ENCODE data around the gene GLUL. TPM values are rescaled to one million over a fixed set of nuclear protein-coding genes. Genes with fewer than 3 reads are reported as not detected.

The GLUL gene
- total RNA-seq, result 100 to 1,000 TPM; 227 to 228 TPM

DNA sequence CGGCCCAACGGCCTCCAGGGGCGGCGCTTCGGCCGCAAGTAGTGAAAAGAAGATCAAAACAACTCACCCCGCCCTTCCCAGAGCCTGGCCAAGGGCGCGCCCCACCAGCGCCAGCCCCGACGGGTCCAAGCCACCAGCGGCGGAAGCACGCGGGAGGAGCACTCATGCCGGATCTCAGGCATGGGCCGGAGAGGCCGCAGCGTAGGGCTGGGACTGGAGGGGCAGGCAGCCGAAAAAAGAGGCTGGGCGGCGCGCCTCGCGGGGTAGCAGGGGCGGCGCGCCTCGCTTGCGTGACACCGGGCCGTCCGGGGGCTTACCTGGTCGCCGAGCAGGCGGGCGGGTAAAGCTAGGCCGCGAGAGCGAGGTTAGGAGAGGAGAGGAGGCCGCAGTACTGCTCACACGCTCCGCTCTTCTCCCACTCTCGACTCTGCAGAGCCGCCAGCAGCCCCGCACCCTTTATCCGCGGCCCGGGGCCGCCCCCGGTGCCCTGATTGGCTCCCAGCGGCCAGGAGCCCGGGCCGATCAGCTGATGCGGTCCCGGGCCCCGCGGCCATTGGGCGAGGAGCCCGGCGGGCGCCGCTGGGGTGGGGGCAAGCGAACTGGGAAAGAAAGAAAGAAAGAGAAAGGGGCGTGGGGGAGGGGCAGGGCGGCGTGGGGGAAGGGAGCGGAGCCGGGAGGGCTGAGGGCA lies at the start of gene GLUL:
Gene GLUL (minus strand): TSS at position 429 of the 688 bp plus-strand sequence. CDS start 3,053 bp downstream, outside the sequence.
- DNase-seq, result peak; percentile 81
- ChIA-PET POLR2A (interaction anchor here (0.9 to 1.5 kb wide), 9 partner anchors 39 to 456 kb away, joined by 3 to 11 read pairs (median 4); no protein-coding TSS in a partner anchor), CTCF (interaction anchor here (0.8 to 14.1 kb wide), 4 partner anchors 246 to 308 kb away, joined by 3 to 261 read pairs (median 10); no protein-coding TSS in a partner anchor)
- Mint-ChIP-seq H3K4me1 (peaks cover 36% of the 10 kb centered on the region), H3K27ac (peak within 1 kb of the TSS; percentile 83), H3K27me3 (peaks cover 30% of the 10 kb centered on the region), H3K9me3 (no peaks in the 10 kb centered on the region), H3K36me3 (ENCODE audit: low read depth) (peaks cover 51% of the 10 kb centered on the region), H3K4me3 (peak within 1 kb of the TSS; percentile 96)

DNA sequence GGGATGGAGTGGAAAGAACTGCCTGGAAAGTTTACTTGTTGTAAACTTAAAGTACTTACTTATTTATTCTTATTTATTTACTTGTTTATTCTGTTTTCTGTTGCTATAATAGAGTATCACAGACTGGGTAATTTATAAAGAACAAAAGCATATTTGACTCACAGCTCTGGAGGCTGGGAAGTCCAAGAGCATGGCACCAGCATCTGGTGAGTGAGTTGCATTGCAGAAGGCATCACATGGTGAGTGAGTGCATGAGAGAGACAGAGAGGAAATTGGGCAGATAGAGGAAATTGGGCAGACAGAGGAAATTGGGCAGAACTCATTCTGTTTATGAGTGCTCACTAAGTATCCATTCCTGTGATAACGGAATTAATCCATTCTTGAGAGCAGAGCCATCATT lies 46.7 kb upstream of the GLUL start:
- ChIA-PET POLR2A (no interaction called here), CTCF (interaction anchor here (0.8 to 1.1 kb wide), 2 partner anchors 26 to 357 kb away, joined by 3 to 4 read pairs; no protein-coding TSS in a partner anchor)
- Mint-ChIP-seq H3K9me3 (peaks cover 6% of the 10 kb centered on the region), H3K36me3 (ENCODE audit: low read depth) (no peaks in the 10 kb centered on the region), H3K27ac (no peak overlapping the region), H3K27me3 (peaks cover 8% of the 10 kb centered on the region), H3K4me1 (peaks cover 2% of the 10 kb centered on the region), H3K4me3 (no peak overlapping the region)
- DNase-seq, result no peak

DNA sequence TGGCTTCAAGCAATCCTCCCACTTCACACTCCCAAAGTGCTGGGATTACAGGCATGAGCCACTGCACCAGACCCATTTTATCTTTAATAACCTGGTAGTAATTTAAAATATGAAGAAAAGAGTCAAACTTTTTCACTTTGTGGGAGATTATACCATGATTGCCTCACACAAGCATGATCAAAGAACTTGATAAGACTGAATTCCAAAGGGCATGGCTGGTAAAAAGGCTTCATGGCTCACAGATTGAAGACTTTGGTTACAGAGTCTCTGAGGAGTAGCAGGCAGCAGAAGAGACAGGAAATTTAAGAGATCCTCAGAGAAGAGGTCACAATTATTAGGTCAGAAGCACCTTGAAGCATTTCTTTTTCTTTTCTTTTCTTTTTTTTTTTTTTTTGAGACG lies 42.0 kb upstream of the GLUL start:
- ChIA-PET CTCF (no interaction called here), POLR2A (no interaction called here)
- Mint-ChIP-seq H3K4me1 (peaks cover 17% of the 10 kb centered on the region), H3K27ac (no peak overlapping the region), H3K27me3 (peaks cover 12% of the 10 kb centered on the region), H3K4me3 (no peak overlapping the region), H3K9me3 (peaks cover 6% of the 10 kb centered on the region), H3K36me3 (ENCODE audit: low read depth) (no peaks in the 10 kb centered on the region)
- DNase-seq, result no peak

DNA sequence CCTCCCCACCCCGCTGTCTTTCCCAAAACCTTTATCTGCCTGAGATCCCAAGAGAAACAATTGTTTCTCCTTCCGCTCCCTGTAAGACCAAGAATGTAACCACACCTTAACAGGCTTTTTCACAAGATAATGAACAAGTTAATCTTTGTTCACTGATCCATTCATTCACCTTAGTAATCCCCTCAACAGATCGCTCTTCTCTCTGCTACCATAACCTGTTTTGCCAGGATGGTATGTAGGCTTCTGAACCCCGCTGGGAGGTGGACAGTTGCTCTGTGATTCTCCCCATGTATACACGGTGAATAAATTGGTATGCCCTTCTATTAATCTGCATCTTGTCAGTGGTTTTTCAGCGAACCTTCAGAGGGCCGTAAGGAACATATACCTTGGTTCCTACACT lies 39.7 kb upstream of the GLUL start:
- H3K4me1 Mint-ChIP-seq, result peaks cover 31% of the 10 kb centered on the region
- POLR2A ChIA-PET, result interaction anchor here (0.8 to 1.0 kb wide), 2 partner anchors 35 to 40 kb away, joined by 3 read pairs; partner anchors contain the start of gene GLUL
- peaks cover 6% of the 10 kb centered on the region for H3K27me3 Mint-ChIP-seq
- no peaks in the 10 kb centered on the region for H3K36me3 Mint-ChIP-seq (ENCODE audit: low read depth)
- H3K9me3 Mint-ChIP-seq, result no peaks in the 10 kb centered on the region
- CTCF ChIA-PET, result interaction anchor here (1.2 kb wide), 1 partner anchor 164 kb away, joined by 3 read pairs; no protein-coding TSS in a partner anchor
- no peak for DNase-seq
- no peak overlapping the region for H3K27ac Mint-ChIP-seq
- no peak overlapping the region for H3K4me3 Mint-ChIP-seq

DNA sequence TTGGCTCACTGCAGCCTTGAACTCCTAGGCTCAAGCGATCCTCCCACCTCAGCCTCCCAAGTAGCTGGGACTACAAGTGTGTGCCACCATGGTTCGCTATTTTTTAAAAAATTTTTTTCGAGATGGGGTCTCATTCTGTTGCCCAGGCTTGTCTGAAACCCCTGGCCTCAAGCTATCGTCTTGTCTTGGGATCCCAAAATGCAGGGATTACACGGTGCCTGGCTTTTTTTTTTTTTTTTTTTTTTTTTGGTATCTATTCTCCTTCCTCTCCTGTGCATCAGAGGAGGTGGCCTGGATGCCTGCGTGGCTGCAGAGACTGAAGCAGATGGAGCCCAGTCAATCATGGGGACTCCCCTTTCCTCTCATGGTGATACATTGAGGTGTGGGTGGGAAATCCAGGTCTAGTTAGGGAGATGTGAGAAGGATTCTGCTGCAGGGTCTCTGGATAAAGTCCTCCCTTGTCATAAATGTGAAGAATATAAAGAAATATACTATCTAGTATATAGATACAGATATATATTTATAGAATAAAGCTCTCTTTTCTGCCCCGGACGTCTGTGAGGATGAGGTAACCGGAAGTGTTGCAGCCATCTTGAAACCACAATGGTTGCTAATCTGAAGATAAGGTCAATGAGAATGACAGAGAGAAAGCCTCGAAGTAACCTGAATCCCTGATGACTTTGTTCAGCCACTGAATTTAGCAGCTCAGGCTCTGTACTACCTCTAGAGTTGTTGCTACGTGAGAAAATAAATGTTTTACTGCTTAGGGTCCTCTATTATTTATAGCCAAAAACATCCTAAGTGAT lies 38.9 kb upstream of the GLUL start:
- Mint-ChIP-seq H3K4me3 (peak overlapping the region; percentile 49), H3K27me3 (peaks cover 6% of the 10 kb centered on the region), H3K36me3 (ENCODE audit: low read depth) (no peaks in the 10 kb centered on the region), H3K27ac (peak overlapping the region; percentile 70), H3K4me1 (peaks cover 34% of the 10 kb centered on the region), H3K9me3 (no peaks in the 10 kb centered on the region)
- POLR2A ChIA-PET, result interaction anchor here (0.8 to 1.0 kb wide), 2 partner anchors 34 to 39 kb away, joined by 3 read pairs; partner anchors contain the start of gene GLUL
- DNase-seq, result peak; percentile 72
- CTCF ChIA-PET, result interaction anchor here (1.1 to 1.2 kb wide), 2 partner anchors 165 to 349 kb away, joined by 3 read pairs; no protein-coding TSS in a partner anchor

DNA sequence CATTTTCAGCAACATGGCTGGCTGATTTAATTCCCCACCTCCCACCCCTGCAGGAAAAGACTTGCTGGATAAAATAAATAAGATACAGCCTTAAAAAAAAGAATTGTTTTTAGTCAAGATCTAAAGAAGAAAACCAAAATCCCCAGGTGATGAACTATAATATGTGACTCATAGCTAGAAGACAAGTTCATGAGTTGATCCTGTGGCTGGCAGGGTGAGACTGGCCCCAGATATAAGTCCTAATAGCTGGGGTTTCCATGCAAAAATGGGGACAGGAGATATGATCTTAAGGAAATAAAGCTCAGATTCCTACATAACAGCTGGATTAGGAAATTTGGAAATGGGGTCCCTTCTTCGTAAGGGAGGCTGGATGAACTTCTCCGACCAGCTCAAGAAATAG lies 36.5 kb upstream of the GLUL start:
- peaks cover 34% of the 10 kb centered on the region for H3K4me1 Mint-ChIP-seq
- ChIA-PET POLR2A (interaction anchor here (0.7 kb wide), 1 partner anchor 340 kb away, joined by 3 read pairs; no protein-coding TSS in a partner anchor), CTCF (interaction anchor here (1.2 to 1.3 kb wide), 2 partner anchors 31 to 343 kb away, joined by 3 read pairs; no protein-coding TSS in a partner anchor)
- H3K27ac Mint-ChIP-seq, result no peak overlapping the region
- no peaks in the 10 kb centered on the region for H3K36me3 Mint-ChIP-seq (ENCODE audit: low read depth)
- H3K27me3 Mint-ChIP-seq, result peaks cover 7% of the 10 kb centered on the region
- DNase-seq, result no peak
- H3K9me3 Mint-ChIP-seq, result no peaks in the 10 kb centered on the region
- no peak overlapping the region for H3K4me3 Mint-ChIP-seq

DNA sequence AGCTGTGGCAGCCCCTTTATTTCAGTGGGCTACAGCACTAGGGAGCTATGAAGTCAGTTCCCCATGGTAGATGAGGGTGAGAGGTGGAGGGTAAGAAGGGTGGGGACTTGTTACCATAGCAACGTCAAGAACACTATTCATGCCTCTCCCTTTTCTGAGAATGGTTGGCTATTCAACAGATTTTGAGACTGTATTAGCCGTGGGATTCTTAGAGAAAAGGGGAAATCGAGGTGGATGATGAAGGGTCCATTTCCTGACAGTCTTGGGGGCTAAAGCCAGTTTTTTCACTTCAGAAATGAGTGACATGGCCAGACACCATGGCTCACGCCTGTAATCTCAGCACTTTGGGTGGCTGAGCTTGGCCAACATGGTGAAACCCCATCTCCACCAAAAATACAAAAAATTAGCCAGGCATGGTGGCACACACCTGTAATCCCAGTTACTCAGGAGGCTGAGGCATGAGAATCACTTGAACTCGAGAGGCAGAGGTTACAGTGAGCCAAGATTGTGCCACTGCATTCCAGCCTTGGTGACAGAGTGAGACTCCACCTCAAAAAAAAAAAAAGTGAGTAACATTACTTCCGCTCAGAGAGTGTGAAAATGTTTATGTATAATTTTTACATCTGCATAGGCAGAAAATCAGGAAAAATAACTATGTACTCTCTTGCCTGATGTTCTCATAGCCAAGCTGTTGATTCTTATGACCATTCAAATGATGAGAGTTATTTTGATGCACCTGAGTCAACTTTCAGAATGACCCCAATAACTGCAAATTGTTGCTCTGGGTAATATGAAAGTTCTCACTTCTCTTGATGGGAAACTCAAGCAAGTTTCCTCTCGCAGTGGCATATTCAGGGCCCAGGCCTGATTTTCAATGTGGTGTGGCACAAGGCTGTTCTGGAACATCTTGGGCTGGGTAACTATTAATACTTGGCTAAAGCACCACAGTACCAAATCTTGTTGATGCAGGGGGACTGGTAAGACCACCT lies 35.1 kb upstream of the GLUL start:
- CTCF ChIA-PET, result interaction anchor here (1.3 kb wide), 1 partner anchor 30 kb away, joined by 3 read pairs; no protein-coding TSS in a partner anchor
- POLR2A ChIA-PET, result no interaction called here

DNA sequence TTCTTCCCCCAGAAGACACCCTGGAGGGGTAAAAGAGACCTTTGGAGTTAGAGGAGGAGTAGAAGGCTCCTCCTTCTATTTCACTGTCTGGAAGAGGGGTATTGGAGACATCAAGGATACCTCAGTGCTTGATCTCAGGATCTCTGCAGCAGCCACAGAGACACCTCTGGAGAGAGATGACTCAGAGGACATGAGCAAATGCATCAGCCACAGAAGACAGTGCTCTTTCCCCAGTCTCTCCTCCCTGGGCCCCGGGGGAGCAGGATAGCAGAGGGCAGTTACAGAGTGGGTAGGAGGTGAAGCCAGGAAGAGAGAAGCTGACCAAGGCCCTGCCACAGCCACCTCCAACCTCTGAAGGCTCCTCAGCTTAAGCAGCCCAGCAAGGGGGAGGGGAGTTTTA lies 24.2 kb upstream of the GLUL start:
- Mint-ChIP-seq H3K36me3 (ENCODE audit: low read depth) (no peaks in the 10 kb centered on the region), H3K27ac (no peak overlapping the region), H3K27me3 (peaks cover 16% of the 10 kb centered on the region), H3K9me3 (no peaks in the 10 kb centered on the region), H3K4me3 (no peak overlapping the region), H3K4me1 (peaks cover 17% of the 10 kb centered on the region)
- DNase-seq, result no peak
- ChIA-PET POLR2A (no interaction called here), CTCF (interaction anchor here (1.5 kb wide), 1 partner anchor 19 kb away, joined by 6 read pairs; no protein-coding TSS in a partner anchor)

More for the DNA sequence above, 35.1 kb upstream of the GLUL start:
- Mint-ChIP-seq H3K4me1 (peaks cover 34% of the 10 kb centered on the region), H3K27ac (no peak overlapping the region), H3K4me3 (no peak overlapping the region), H3K27me3 (peaks cover 11% of the 10 kb centered on the region), H3K36me3 (ENCODE audit: low read depth) (no peaks in the 10 kb centered on the region), H3K9me3 (no peaks in the 10 kb centered on the region)
- DNase-seq, result no peak

DNA sequence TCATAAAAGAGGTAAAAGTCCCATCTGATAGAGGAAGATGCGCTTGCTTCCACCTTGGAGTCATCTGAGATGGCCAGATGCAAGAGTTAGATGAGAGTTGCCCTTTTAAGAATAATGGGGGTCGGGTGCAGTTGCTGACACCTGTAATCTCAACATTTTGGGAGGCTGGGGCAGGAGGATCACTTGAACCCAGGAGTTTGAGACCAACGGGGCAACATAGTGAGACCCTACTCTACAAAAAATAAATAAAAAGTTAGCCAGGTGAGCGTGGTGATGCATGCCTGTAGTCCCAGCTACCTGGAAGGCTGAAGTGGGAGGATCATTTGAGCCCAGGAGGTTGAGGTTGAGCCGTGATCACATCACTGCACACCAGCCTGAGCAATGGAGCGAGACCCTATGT lies 22.4 kb upstream of the GLUL start:
- Mint-ChIP-seq H3K9me3 (no peaks in the 10 kb centered on the region), H3K4me1 (peaks cover 17% of the 10 kb centered on the region), H3K36me3 (ENCODE audit: low read depth) (no peaks in the 10 kb centered on the region), H3K27ac (no peak overlapping the region), H3K27me3 (peaks cover 23% of the 10 kb centered on the region), H3K4me3 (no peak overlapping the region)
- CTCF ChIA-PET, result interaction anchor here (0.7 kb wide), 1 partner anchor 22 kb away, joined by 3 read pairs; no protein-coding TSS in a partner anchor
- DNase-seq, result no peak
- POLR2A ChIA-PET, result no interaction called here

DNA sequence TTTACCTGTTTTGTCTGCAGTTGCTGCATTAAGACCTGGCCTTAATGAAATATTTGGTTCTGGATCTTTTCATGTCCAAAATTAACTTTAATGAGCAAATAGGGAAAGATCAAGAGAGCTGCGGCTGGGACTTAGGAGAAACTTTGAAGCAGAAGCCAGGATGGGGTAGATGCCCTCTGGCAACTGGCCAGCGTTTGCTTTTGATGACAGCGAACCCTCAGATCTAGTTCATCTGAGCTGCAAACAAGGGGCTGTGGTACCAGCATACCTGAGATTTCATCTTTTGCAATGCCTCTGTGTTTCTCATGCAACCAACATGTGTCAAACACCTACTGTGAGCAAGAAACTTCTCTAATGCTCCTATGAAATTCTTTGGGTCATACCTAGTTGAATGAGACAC lies 21.9 kb upstream of the GLUL start:
- no peak for DNase-seq
- Mint-ChIP-seq H3K27ac (no peak overlapping the region), H3K36me3 (ENCODE audit: low read depth) (no peaks in the 10 kb centered on the region), H3K4me1 (peaks cover 17% of the 10 kb centered on the region), H3K27me3 (peaks cover 22% of the 10 kb centered on the region), H3K9me3 (no peaks in the 10 kb centered on the region), H3K4me3 (no peak overlapping the region)
- ChIA-PET POLR2A (no interaction called here), CTCF (no interaction called here)

DNA sequence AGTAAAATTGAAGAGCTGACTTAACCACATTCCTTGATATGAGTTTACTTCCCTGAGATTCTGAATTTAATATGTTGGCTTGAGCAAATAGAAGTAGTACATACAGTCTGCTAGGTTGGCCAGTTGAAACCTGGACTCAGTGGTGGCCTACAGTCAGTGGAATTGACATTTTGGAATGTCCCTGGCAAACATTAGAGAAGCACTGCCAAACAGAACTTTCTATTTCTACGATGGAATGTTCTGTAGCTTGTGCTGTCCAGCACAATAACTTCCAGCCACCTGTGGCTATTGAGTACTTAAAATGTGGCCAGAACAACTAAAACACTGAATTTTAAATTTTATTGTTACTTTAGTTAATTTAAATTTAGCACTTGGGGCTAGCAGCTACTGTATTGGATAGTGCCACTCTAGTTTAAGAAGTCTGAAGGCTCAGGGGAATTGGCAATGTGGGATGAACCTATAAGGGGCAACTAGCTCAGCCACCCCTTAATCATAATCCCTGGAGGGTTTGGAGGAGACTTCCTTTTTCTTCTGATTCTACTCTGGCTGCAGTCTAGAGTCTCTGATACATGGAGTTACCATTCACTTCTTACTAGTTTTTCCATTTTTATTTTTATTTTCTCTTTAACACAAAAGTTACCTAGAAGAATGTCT lies 19.2 kb upstream of the GLUL start:
- no peak for DNase-seq
- Mint-ChIP-seq H3K4me3 (no peak overlapping the region), H3K9me3 (no peaks in the 10 kb centered on the region), H3K27me3 (peaks cover 35% of the 10 kb centered on the region), H3K4me1 (peaks cover 6% of the 10 kb centered on the region), H3K36me3 (ENCODE audit: low read depth) (no peaks in the 10 kb centered on the region), H3K27ac (no peak overlapping the region)
- ChIA-PET CTCF (no interaction called here), POLR2A (no interaction called here)

DNA sequence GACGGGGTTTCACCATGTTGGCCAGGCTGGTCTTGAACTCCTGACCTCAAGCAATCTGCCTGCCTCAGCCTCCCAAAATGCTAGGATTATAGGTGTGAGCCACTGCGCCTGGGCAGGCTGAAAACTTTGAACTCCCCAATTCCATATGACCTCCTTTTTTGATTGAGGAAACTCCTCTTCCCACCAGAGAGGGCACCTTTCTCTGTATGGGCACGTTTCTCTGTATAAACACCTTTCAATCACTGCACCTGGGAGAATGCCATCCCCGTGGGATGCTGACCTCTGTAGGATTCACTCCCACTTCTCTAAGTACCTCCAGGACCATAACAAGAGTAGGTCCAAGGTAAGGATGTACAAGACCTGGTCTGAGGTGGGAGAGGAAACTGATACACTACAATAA lies 18.5 kb upstream of the GLUL start:
- peaks cover 6% of the 10 kb centered on the region for H3K36me3 Mint-ChIP-seq (ENCODE audit: low read depth)
- CTCF ChIA-PET, result interaction anchor here (0.6 kb wide), 1 partner anchor 82 kb away, joined by 6 read pairs; no protein-coding TSS in a partner anchor

More for the DNA sequence above, 18.5 kb upstream of the GLUL start:
- peaks cover under 1% of the 10 kb centered on the region for H3K4me1 Mint-ChIP-seq
- H3K4me3 Mint-ChIP-seq, result no peak overlapping the region
- H3K27me3 Mint-ChIP-seq, result peaks cover 38% of the 10 kb centered on the region
- no peak for DNase-seq
- H3K27ac Mint-ChIP-seq, result no peak overlapping the region
- POLR2A ChIA-PET, result no interaction called here
- H3K9me3 Mint-ChIP-seq, result peaks cover 4% of the 10 kb centered on the region

All from activated CD4-positive, alpha-beta memory T cell treated with anti-CD3 and anti-CD28 coated beads, Interleukin-2, amount 10 ng/mL, durations not matched to agents 7 days and 5 days (primary cell).